ENCODE measurements around the gene RHD.
"Not testable (repeated sequence)": the region's sequence is repeated elsewhere in the genome, so short reads cannot be mapped to it uniquely, and the experiment has no call there.

DNA sequence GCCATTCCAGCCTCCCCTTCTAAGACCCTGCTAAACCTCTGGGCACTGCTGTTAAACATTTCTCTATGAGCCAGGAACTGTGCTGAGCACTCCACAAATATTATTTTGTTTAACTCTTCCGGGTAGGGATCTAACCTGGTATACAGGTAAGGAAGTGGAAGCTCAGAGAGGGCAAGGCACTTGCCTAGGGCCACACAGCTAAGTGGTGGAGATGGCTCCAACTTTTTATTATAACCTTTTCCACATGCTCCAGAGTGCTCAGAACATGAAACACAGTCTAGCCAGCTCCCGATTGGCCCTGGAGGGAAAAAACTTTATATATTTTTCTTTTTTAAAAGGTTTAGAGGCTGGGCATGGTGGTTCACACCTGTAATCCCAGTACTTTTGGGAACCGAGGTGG is 13.6 kb downstream of the RHD start:
- not testable (repeated sequence) for TF ChIP-seq POLR2A (IDR thresholded peaks at IDR 0.05; ENCODE audit: extremely low read depth, insufficient read length)
- TF ChIP-seq, protein P1, sequence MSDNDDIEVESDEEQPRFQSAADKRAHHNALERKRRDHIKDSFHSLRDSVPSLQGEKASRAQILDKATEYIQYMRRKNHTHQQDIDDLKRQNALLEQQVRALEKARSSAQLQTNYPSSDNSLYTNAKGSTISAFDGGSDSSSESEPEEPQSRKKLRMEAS (IDR thresholded peaks at IDR 0.05; ENCODE audit: low read depth, low read length): not testable (repeated sequence)
